ENCODE results near the gene SCPEP1. TPM values are rescaled to one million over a fixed set of nuclear protein-coding genes. Genes with fewer than 3 reads are reported as not detected.

Gene SCPEP1
- polyA plus RNA-seq, 1 of the 3 experiments (the other 2 are of a cell fraction): 99.6 TPM

- Histone ChIP-seq H2AFZ (ENCODE audit: low read depth) (peak overlapping the region; percentile 60; the same call in 1 of the 2 replicates), H3K9ac (no peak overlapping the region), H3K9me2 (no peaks in the 10 kb centered on the region), H3K4me3 (ENCODE audit: low read depth in 2 of 2, low read length in 1 of 2) (0 out of 4 replicates have a peak overlapping the region, but pooled peaks of 1 of the 2 experiments have one; percentile 20), H3K27ac (ENCODE audit: low read depth in 2 of 2, low read length in 1 of 2) (no peak overlapping the region), H4K20me1 (ENCODE audit: insufficient read depth) (no peaks in the 10 kb centered on the region), H3K4me2 (peak overlapping the region; percentile 21; the same call in 1 of the 2 replicates), H3K27me3 (ENCODE audit: insufficient read depth) (no peaks in the 10 kb centered on the region), H3K79me2 (ENCODE audit: insufficient read depth) (no peaks in the 10 kb centered on the region), H3F3A (replicated peaks; ENCODE audit: insufficient read depth) (no peaks in the 10 kb centered on the region), H3K4me1 (ENCODE audit: control insufficient read depth in 1 of 2, insufficient read depth in 2 of 2, low read depth in 1 of 2, low read length in 1 of 2) (peaks cover 0 to 5% of the 10 kb centered on the region in 2 experiments; a peak in 1 of 4 replicates), H3K9me3 (no peaks in the 10 kb centered on the region), H3K36me3 (replicated peaks in 1 of 2; ENCODE audit: control insufficient read depth in 1 of 2, insufficient read depth in 2 of 2, low read length in 1 of 2) (no peaks in the 10 kb centered on the region)
- TF ChIP-seq RFX5 (IDR thresholded peaks at IDR 0.05; ENCODE audit: low read length) (no peak), SMC3 (IDR thresholded peaks at IDR 0.05; ENCODE audit: low read depth, low read length) (peak; percentile 49; the same call in 1 of the 2 replicates), USF2 (IDR thresholded peaks at IDR 0.05; ENCODE audit: borderline replicate concordance, low read depth, low read length) (no peak), FOSL2 (IDR thresholded peaks at IDR 0.05; ENCODE audit: borderline replicate concordance, low read depth) (no peak), CTCF (IDR thresholded peaks at IDR 0.05) (peak; percentile 76), IRF3 (IDR thresholded peaks at IDR 0.05; ENCODE audit: low read depth, low read length) (no peak), EZH2phosphoT487 (IDR thresholded peaks at IDR 0.05; ENCODE audit: borderline replicate concordance, low read depth) (no peak), RAD21 (IDR thresholded peaks at IDR 0.05; ENCODE audit: low read length) (peak; percentile 76), PBX3 (IDR thresholded peaks at IDR 0.05) (peak; percentile 75), TEAD4 (IDR thresholded peaks at IDR 0.05; ENCODE audit: borderline replicate concordance, insufficient read depth) (no peak)
- ChIA-PET POLR2A (no interaction called here), CTCF (interaction anchor here (0.6 to 3.4 kb wide), 45 partner anchors 10 to 1315 kb away, joined by 3 to 44 read pairs (median 4); partner anchors contain the start of genes AKAP1, COIL and TRIM25)
- WGBS (ENCODE audit: low lambda C conversion rate): 28% methylated on average over 7 of the region's 7 CpGs
- DNase-seq: peak; percentile 76
These were observed 32.0 kb downstream of the SCPEP1 start for GRCh38 chr17:57009737-57010445.
